ENCODE results near the gene CLEC3B.
"Not testable (repeated sequence)": the region's sequence is repeated elsewhere in the genome, so short reads cannot be mapped to it uniquely, and the experiment has no call there.

Gene CLEC3B

GRCh38 chr3:45026038-45026437 lies at the start of gene CLEC3B:
CLEC3B (plus strand) TSS chr3:45026303; CDS start chr3:45026363, 60 bp downstream.
- no peak for DNase-seq

GRCh38 chr3:44981220-44981619 lies 44.9 kb upstream of the CLEC3B start:
- no peak for DNase-seq

- no peak for DNase-seq
Observed at GRCh38 chr3:44981751-44982150, 44.4 kb upstream of the CLEC3B start.

GRCh38 chr3:44982817-44983216 lies 43.3 kb upstream of the CLEC3B start:
- DNase-seq = no peak

GRCh38 chr3:44983484-44983941 lies 42.6 kb upstream of the CLEC3B start:
- no peak for DNase-seq

- no peak for DNase-seq
Observed at GRCh38 chr3:44984335-44984734, 41.8 kb upstream of the CLEC3B start.

- not testable (repeated sequence) for DNase-seq
Observed at GRCh38 chr3:44986330-44986729, 39.8 kb upstream of the CLEC3B start.

GRCh38 chr3:44987332-44987731 lies 38.8 kb upstream of the CLEC3B start:
- DNase-seq = no peak

GRCh38 chr3:44988073-44988472 lies 38.0 kb upstream of the CLEC3B start:
- no peak for DNase-seq

GRCh38 chr3:44989141-44989540 lies 37.0 kb upstream of the CLEC3B start:
- DNase-seq = no peak

- no peak for DNase-seq
Observed at GRCh38 chr3:44989636-44990373, 36.3 kb upstream of the CLEC3B start.

GRCh38 chr3:44991326-44991725 lies 34.8 kb upstream of the CLEC3B start:
- no peak for DNase-seq

GRCh38 chr3:44992555-44993470 lies 33.3 kb upstream of the CLEC3B start:
- no peak for DNase-seq

- DNase-seq = no peak
Observed at GRCh38 chr3:44993471-44994205, 32.5 kb upstream of the CLEC3B start.

GRCh38 chr3:44995142-44995770 lies 30.8 kb upstream of the CLEC3B start:
- no peak for DNase-seq

- DNase-seq = no peak
Observed at GRCh38 chr3:44996556-44996969, 29.5 kb upstream of the CLEC3B start.

- no peak for DNase-seq
Observed at GRCh38 chr3:44999782-45000181, 26.3 kb upstream of the CLEC3B start.

- DNase-seq = no peak
Observed at GRCh38 chr3:45000823-45001222, 25.3 kb upstream of the CLEC3B start.

GRCh38 chr3:45001738-45002137 lies 24.4 kb upstream of the CLEC3B start:
- DNase-seq = no peak

- no peak for DNase-seq
Observed at GRCh38 chr3:45002139-45002660, 23.9 kb upstream of the CLEC3B start.

- no peak for DNase-seq
Observed at GRCh38 chr3:45002720-45003119, 23.4 kb upstream of the CLEC3B start.

- DNase-seq = no peak
Observed at GRCh38 chr3:45003406-45003805, 22.7 kb upstream of the CLEC3B start.
